ENCODE measurements around the gene ALX4.

Gene ALX4

DNA sequence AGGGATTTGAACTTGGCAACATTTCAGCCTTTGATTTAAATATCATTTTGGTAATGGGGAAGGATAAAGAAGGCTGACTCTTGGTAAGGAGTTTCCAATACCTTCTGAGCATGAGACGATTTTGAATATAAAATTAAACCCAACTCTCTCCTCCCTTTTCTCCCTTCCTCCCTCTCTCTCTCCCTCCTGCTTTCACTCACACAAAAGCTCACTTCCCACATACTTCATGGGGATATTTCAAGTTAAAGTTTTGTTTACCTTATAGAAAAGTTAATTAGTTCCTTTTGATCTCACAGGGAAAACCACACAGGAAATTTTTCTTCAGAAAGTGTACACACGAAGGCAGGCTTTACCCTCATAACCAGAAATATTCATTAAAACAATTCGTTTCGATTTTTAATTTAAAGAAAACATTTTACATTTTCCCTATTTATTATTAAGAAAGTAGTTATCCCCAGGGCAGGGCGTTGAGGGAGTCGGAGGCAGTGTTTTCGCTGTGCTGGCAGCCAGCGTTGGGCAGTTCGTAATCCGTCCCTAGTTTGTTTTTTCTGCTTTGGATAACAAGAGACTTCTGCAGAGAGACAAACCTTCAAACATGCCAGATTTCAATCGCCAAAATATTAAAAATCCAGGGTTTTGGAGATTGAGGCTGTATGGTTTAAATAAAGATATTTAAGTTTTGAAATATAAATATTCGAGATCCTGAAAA lies 25.3 kb upstream of the ALX4 start:
- no peak for DNase-seq (ENCODE audit: low read depth in 2 of 2)

DNA sequence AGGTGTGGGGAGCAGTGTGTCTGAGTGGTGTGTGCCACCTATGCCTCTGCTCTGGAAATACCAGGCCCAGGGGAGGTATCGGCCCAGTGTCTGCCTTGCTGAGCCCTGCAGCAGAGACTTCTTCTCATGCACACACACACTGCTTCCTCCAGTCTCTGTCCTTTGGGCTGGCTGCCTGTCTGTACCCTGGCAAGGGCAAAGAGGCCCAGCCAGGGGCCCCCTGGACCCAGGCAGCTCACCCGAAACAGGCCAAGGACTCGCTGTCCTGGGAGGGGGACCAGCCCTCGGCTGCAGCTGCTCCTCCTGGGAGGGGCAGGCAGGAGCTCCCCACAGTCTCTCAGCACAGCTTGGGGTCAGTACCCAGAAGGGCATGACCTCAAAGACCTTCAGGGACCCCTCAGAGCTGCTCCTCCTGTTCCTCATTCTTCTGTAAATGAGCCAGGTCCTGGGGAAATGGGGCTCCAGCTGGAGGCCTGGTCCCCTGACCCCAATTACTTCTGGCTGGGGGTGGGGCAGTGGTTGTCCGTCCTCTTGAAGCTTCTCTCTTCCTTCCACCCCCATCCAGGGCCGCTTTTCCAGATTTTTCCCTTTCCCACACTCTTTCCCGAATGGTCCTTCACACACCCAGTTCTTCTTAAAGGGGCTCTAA lies 24.5 kb upstream of the ALX4 start:
- no peak for DNase-seq (ENCODE audit: low read depth in 2 of 2)

DNA sequence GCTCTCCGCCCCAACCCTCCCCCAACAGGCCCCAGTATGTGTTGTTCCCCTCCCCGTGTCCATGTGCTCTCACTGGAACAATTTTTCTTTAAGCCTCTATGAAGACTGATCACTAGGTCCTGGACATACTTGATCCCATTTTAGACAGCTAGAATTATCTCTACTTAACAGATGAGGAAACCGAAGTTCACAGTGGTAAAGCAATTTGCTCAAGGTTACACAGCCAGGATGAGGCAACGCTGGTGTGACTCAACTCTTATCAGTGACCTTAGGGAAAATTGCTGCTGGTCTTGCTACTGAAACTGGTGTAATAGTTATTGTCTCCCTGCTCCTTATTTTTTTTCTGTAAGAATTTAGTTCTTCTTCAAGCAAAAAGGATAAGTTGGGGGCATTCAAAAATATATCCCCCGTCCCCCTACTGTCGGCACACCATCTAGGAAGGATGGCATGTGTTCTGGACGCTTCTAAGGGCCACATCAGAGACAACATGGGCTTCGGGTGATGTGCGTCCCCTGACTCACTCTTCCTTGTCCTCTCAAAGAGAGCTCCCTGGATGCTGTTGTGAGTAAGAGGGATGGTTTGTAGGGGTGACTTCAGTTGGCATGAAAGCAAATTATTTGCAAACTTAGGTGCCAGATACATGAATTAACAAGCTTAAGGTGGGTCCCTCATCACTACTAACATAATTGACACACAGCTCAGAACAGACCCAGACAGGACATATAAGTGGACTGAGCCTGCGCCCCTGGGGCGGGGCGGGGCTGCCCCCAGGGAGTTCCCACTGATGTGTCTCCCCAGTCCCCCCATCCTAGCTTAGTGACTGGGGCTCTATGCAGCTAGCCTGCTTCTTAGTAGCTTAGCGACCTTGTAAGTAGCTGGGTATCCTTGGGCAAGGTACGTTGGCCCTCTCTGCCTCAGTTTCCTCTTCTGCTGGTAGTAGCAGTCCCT lies 23.6 kb upstream of the ALX4 start:
- no peak for DNase-seq (ENCODE audit: low read depth in 2 of 2)

DNA sequence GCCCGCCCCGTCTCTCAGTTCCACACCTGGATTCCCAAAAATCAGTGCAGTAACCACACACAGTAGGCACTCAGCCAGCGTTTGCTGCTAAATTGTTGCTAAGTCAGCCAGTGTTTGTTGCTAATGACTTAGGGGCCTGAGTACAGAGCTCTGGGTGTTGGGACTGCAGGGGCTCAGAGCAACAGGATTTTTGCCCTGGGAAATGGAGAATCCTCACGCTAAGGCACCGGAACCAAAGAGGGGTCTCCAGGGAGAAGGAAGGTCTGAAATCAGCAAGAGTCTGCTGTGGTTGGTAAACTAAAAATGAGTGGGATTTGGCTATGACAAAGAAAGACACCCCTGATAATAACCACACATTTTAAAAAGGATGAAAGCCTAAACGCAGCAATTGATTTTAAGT lies 22.7 kb upstream of the ALX4 start:
- no peak for DNase-seq (ENCODE audit: low read depth in 2 of 2)

DNA sequence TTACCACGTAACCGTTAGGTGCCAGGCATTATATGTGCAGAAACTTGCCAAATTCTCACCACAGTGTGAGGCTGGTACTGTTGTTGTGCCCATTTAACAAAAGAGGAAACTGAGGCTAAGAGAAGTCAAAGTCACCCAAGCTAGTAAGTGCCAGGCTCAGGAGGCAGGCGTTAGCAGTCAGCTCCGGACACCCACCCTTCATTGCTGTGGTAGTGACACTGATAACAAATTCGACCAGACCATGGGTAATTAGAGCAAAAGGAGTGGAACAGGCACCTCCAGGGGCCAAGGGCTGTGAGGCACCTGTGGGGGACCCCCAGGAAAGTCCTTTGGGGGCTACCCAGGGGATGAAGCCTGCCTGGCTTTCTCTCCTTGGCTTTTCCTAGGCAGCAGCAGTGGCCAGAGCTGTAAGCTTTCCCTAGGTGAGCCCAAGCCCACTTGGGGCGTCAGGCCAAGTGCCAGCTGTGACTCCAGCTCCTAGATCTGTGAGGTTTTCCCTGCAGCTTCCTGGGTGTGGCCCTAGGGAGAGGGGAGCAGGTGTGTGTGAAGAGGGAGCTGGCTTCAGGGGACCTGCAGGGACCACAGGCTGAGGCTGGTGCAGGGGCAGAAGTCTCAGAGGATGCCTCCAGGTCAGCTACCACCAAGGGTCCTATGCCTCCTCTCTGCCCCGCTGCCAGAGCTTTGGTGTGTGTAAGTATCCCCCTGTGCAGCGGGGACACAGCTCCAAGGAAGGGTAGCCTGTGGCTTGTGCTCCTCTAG lies 19.7 kb upstream of the ALX4 start:
- no peak for DNase-seq (ENCODE audit: low read depth in 2 of 2)

DNA sequence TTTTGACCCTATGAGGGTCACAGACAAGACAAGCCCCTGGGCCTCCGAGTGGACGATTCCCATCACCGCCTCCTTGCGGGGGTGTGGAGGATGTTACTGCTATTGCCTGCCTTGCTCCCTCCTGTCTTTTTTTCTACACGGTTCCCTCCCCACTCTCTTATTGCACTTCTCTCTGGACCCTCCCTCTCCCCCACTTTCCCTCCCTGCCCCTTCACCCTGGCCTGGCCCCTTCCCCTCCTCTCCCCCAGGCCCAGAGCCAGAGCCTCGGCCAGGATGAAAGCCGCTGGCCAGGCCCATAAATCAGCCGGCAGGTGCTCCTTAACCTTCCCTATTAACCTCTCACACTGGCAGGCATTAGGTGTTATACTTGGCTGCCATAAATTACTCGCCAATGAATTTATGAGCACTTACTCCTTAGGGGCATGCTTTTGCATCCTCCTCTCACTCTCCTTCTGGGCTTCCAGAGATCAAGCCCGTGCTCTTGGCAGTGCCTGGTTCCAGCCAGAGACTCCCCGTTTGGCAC lies 18.3 kb upstream of the ALX4 start:
- DNase-seq (ENCODE audit: low read depth in 2 of 2), result no peak

DNA sequence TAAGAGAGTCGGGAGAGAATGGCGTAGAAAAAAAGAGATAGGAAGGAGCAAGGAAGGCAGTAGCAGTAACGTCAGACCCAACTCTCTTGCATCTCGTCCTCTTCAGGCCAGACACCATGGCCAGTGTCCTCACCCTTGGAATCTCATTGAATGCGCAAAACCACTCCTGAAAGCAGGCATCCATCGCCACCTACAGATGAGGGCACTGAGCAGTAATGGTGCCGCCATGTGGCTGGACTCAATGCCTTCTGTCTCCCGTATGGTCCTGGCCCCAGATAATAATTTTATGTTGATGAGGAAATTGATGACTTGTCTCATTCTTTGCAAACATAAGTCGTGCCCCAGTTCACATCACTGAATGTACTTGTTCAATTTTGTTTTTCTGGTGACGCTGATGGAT lies 17.8 kb upstream of the ALX4 start:
- DNase-seq (ENCODE audit: low read depth in 2 of 2), result no peak

DNA sequence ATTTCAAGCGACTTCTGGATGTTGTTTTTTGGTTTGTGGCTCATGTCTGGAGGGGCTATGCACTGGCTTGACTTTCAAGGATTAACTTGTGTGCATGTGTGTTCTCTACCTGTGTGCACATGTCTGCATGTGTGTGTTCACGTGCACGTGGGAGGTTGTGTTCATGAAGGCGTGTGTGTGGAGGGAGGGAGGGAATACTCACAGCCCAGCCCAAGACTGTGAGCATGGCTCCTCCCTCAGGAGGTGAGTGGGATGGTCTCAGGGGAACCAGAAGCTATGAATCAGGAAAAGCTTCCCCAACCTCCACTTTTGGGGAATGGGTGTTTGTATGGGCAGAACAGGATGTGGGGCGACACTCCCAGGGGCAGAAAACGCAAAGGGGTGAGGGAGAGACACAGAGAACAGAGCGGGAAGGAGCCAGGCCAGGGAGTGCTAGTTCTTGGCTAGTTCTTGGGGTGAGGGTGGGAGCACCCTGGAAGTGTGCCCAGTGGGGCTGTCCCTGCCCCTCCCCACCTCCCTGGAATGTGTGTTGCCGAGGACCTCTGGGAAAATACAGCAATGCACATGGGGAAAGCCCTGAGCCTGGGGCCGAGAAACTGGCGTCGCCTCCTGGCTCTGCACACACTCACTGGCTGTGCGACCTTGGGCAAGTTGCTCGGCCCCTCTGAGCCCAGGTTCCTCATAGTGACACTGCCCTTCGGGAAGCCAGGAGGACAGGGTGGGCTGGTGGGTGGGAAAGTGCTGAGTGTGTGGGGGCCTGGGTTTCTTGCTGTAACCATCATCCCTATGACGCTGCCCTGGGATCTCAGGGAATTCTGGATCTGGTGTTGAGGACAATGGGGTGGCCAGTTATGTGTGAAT lies 16.9 kb upstream of the ALX4 start:
- DNase-seq (ENCODE audit: low read depth in 2 of 2), result no peak

DNA sequence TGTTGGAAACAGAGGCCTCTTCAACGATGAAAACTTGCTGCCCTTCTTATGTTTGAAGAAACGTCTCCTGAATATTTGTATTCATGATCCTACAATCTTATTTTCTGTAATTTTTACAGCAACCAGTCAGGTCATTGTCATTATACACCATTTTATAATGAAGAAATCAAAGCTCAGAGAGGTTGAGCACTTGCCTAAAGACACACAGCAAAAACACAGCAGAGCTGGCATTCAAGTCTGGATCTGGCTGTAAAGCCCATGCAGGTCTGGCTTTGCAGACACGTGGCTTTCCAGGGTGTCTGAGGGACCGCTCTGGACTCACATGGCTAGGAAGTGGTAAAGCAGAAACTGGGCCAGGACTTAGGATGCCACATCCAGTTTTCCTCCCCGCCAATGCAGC lies 15.8 kb upstream of the ALX4 start:
- DNase-seq (ENCODE audit: low read depth in 2 of 2), result no peak

DNA sequence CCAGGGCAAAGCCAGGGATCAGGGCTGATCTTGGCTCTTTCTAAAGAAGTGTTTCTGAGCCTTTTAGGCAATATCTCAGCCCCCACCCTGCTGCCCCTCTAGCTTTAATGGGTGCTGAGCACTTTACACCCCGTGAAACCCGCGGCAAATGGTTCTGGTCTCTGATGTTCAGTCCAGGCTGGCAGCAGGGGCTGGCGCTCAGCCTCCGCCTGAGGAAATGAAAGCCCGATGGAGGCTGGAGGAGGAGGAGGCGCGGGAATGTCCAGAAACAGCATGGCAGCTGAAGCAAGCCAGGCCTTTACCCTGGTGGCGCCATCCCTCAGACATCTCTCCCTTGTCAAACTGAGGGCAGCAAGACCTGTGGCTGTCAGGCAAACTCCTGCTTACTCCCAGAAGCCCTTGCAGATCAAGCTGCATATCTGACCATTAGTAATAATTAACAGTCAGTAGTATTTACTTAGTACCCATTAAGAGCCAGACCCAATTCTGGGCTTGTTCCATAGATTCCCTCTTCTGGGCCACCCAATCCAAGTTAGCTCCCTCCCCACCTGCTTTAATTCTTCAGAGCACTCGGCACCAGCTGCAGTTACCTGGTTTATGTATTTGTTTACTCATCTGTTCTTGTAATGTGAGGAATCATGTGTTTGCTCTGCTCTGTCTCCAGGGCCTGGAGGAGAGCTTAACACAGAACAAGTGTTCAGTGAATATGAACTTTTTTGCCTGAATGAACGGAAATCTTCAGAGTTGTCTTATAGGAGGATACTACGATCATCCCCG lies 15.0 kb upstream of the ALX4 start:
- DNase-seq (ENCODE audit: low read depth in 2 of 2), result no peak

DNA sequence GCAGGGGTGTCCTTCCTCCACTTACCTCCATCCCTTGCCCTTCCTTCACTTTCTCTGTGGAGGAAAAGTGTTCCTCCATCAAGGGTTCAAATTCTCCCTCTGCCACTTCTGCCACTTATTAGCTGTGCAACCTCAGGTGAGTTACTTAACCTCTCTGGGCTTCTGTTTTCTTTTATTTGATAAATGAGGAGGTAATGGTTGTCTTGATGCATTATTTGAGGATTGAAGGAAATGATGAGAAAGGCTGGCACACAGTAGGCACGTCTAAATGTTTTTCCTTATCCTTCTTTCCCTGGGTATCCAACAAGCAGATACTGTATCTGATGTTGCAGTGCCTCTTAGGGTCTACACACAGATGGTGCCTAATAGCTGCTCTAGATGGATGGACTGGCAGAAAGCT lies 14.3 kb upstream of the ALX4 start:
- no peak for DNase-seq (ENCODE audit: low read depth in 2 of 2)

DNA sequence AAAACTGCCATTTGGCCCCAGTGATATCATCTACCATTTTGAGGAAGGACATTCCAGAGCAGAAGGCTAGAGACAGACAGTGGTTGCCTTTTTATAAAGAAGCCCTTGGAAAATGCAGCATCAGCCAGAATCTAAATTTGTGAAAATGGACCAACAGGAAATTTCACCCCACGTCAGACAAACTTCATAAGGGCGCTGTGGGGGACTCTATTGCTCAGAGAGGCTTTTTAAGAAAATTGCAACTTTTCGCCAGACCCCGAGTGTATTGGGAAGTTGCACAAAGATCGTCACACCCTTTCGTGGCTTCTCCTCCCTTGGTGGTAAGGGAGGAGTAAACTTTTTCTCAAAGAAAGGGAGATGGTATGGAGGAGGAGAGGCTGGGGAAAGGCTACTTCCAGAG lies 12.3 kb upstream of the ALX4 start:
- no peak for DNase-seq (ENCODE audit: low read depth in 2 of 2)

DNA sequence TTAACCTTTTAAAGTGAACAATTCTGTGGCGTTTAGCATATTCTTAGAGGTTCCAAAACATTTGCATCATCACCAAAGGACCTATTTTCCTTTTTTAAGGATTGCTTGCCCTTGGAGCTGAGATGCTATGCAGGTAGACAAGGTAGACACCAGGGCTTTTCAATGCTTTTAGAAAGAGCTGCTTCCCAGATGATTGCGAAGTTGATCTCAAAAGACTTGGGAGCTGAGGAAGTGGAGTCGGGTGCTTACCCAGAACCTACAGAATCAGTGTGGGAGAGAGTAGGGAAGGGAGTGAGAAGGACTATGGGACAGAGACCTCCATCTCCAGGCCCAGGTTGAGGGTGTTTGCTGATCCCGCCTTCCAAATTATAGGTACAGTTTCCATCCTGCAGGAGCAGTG lies 11.1 kb upstream of the ALX4 start:
- no peak for DNase-seq (ENCODE audit: low read depth in 2 of 2)

DNA sequence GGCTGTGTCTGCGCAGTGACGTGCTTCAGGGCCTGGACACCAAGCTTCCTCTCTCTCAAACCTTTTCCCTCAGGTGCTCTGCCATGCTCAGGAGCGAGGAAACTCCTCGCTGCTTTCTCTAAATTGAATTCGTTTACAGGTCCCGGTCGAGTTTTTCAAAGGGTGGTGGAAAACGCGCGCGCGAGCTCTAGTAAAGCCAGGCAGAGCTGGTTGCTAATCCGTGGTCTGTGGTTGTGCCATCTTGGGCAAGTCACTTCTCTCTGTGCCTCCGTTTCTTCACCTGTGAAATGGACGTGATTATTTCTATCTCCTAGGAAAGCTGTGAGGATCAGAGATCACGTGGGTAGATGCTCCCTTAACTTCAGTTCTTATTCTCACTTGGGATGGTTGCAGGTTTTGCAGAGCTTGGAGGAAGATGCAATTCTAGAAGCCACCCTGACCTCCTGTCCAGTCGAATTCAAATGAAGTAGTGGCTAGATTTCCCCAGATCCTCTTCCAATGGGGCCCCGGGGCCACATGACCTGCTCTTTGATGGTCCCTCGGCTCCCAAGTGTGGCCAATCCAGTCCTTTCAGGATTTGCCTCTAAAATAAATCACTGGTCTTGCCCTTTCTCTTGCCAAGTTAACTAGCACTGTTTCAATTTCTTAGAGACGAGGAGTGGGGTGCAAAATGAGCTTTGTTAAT lies 10.5 kb upstream of the ALX4 start:
- no peak for DNase-seq (ENCODE audit: low read depth in 2 of 2)

DNA sequence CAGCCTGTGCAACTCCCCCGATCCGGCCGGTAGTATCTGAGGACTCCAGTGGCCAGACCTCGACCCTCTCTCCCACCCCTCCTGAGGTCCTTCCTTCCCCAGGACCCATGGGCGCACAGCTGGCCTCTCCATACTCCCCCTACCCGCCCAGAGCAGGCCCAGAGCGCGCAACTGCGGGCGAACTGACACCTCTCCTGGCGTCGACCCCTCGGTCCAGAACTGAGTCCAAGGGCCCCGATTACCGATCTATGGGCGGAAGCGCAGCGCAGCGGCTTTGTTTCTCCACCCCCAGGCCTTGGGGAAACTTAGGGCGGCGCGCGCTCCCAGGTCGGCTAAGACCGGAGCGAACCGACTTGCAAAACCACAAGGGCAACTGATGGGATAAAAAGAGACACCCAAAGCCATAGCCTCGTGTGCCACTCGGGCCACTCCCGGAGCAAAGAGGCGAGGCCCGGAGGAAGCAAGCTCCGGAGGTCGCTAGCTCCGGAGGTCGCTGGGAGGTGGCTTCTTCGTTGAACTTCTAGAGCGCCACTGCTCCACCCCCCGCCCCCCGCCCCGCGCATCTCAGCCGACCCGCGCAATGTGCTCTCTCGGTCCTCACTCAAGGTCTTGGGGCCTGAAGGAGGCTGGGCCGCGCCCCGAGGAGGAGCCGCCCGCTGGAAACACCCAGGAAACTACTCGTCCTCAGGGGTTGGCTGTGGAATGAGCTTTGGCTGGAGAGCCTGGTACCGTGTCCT lies 9.8 kb upstream of the ALX4 start:
- no peak for DNase-seq (ENCODE audit: low read depth in 2 of 2)

DNA sequence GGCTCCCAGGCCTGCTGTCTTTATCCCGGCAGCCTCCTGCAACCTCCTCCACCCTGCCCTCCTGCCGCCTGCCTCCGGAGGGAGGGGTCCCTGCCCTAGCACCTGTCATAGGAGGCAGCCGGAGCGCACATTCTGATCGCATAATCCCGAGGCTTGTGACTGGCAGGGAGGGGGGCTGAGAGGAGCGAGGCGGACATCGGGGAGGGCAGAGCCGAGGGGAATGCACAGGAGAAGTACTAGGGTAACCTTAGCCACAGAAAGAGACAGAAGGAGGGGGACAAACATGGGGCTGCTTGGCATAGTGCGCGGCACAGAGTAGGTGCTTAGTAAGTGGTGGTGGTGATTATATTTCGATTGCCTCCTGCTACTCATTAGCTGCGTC lies 9.2 kb upstream of the ALX4 start:
- no peak for DNase-seq (ENCODE audit: low read depth in 2 of 2)

DNA sequence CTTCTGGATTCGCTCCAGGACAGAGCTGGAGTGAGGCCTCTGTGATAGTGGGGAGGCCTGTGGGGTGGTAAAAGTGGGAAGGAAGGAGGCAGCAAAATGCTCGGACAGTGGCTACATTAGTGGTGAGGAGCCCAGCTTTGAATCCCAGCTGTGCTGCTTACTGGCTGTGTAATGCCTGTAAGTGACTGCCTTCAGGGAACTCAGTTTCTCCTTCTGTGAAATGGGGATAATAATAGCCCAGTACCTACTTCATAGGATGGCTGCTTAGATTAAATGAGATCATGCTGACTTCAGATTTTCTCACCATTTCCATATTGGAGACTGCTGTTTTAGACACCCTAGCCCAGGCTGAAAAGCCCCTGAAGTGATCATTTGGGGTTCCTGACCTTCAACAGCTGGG lies 8.4 kb upstream of the ALX4 start:
- DNase-seq (ENCODE audit: low read depth in 2 of 2), result no peak

DNA sequence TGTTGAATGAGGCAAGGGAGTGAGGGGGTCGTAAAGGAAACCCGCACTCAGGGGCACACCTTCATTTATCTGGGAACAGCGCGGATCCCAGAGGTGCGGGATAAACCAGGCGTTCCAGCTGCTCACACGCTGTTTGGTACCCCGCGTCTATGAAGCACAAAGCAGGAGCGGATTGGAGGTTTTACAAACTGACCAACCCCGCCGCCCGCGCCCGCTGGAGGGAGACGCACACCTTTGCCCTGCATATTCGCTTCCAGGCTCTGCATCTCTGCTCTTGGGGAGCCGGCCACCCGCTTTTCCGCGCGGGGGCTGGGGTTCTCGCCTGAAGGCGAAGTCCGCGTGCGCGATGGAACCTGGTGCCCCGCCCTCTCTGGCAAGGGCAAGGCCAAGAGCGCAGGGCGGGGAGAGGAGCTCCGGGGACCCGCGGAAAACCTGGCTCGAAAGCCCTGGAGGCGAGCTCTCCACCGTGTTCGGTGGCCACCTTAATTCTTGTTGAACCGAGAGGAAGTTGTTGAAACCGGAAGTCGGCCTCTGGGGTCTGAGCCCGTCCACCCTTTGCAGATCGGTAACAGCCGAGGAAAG lies 6.8 kb upstream of the ALX4 start:
- DNase-seq (ENCODE audit: low read depth in 2 of 2), result no peak
